ENCODE data around the gene MS4A1.

Gene MS4A1

GRCh38 chr11:60455531-60456042, at the start of gene MS4A1:
Gene MS4A1, plus strand, starts transcription at chr11:60455847. Its CDS starts 6,528 bp downstream, at chr11:60462375.
- no peak for TF ChIP-seq CTCF (IDR thresholded peaks at IDR 0.05)

- TF ChIP-seq CTCF (IDR thresholded peaks at IDR 0.05) = no peak
These were observed 35.6 kb upstream of the MS4A1 start for GRCh38 chr11:60420015-60420414.

DNA sequence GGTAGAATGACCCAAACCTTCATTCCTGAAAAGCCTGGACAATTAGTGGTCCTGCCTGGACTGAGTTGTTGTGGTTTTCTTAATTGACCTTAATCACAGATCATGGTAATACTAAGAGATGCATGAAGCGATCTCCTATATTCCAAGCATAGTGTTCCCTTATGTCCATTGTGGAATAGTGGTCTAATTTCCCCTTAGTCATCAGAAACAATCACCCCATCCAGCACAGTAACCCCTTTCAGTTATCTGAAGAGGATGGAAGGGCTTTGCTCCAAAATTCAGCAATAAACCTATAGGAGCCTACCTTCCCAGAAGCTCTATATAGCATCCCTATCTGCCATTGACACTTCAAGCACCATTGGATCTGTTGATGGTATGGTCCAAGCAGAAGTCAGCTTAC, 33.0 kb upstream of the MS4A1 start:
- TF ChIP-seq CTCF (IDR thresholded peaks at IDR 0.05) = no peak

DNA sequence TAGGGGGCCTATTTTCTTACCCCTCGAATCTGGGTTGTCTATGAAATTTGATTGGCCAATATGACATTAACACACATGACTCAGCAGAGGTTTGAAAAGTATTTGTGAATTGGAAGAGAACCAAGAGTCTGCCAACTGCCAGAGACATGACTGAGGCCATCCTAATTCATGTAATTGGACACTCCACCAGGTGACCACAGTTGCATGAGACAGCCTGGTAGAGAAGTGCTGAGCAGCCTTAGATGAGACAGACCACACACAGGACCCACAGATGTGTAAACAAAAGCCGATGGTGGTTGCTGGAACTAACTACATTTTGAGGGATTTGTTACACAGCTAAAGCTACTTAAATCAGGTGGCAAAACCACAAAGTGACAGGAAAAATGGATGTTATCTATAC, 27.1 kb upstream of the MS4A1 start:
- no peak for TF ChIP-seq CTCF (IDR thresholded peaks at IDR 0.05)

DNA sequence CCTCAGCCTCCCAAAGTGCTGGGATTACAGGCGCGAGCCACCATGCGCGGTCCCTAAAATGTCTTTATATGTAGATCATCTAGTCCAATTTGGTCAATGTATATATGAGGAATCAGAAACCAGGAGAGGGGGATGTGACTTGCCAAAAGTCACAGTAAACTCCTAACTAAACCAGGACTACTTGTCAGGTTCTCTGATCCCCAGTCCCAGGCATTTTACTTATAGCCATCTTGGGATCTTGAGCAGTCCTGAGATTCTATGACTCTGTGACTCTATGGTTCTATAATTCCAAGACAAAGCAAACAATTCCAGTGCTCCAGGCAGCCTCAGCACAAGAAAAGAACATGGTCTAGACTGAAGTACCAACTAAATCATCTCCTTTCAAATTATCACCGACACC, 26.4 kb upstream of the MS4A1 start, which contains the start of gene MS4A5:
MS4A5 (plus strand) TSS at position 301 of the 400 bp plus-strand sequence. CDS start 103 bp downstream, outside the sequence.
- no peak for TF ChIP-seq CTCF (IDR thresholded peaks at IDR 0.05)

DNA sequence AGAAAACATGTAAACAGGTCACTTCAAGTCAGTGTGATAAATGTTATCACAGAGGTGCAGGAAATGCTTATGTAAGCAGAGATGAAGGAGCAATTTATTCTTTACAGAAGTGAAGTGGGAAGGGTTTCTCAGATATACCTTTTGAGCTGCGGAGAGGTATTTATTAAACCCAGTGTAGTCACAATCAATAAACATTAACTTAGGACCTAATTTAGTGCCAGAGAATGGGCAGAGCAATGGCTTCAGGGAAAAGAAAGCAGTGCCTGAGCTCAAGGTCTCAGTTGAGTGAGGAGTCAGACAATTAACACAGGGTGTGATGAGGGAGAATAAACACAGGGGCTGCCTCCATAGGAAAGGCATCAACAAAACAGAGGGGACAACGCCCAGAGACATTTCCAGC, 24.4 kb upstream of the MS4A1 start:
- no peak for TF ChIP-seq CTCF (IDR thresholded peaks at IDR 0.05)

- TF ChIP-seq CTCF (IDR thresholded peaks at IDR 0.05) = no peak
These were observed 22.2 kb upstream of the MS4A1 start for GRCh38 chr11:60433401-60433800.

- no peak for TF ChIP-seq CTCF (IDR thresholded peaks at IDR 0.05)
These were observed 8.6 kb upstream of the MS4A1 start for GRCh38 chr11:60447070-60447469.

Data from LNCAP (cell line).